ENCODE results near the gene TTC33.
"Not testable (repeated sequence)": the region's sequence is repeated elsewhere in the genome, so short reads cannot be mapped to it uniquely, and the experiment has no call there.

TTC33 gene, protein sequence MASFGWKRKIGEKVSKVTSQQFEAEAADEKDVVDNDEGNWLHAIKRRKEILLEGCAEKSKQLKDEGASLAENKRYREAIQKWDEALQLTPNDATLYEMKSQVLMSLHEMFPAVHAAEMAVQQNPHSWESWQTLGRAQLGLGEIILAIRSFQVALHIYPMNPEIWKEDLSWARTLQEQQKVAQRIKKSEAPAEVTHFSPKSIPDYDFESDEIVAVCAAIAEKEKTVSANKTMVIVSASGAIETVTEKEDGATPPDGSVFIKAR

DNA sequence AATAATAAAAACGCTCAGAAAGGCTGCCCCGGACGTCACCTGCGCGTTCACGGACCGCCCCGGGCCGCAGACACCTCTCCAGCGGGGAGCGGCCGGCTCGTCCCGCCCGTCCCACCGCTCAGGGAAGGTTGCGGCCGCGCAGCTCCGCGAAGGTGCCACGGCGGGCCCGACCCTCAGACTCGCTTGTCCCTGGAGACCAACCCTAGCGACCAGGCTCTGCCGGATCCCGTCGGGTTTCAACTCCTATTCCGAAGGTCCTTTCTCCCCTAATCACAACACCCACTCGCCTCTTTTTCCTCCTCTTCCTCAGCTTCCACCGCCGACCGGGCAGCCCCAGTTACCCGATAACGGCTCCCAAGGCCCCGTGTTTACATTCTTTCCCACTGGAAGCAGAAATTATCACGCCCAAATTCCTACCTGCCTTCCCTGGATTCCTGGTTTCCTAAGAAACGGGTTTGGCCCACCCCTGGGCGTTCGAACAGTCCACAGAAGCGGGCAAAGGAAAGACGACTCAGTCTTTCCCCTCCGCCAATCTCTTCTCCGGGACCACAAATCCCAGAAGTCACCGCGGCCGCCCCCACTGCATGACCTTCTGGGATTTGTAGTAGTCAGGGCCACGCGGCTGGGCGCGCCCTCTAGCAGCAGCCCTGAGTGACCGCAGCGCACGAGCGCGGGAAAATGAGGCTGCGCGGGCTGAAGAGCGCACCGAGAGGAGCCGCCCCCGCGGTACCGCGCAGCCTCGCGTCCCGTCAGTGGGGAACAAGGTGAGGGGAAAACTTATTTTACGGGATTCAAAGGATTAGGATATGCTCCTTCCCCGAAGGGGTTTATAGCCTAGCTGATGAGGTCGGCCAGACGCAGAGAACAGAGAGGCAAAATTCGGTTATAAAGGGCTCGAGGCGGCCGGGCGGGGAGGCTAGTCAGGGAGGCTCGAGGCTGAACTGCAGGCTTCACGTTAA lies at the start of gene TTC33:
Gene TTC33 (minus strand): TSS at position 555 of the 959 bp plus-strand sequence. CDS start 8,943 bp downstream, outside the sequence.
- DNase-seq (ENCODE audit: low read depth) = peak; percentile 94

DNA sequence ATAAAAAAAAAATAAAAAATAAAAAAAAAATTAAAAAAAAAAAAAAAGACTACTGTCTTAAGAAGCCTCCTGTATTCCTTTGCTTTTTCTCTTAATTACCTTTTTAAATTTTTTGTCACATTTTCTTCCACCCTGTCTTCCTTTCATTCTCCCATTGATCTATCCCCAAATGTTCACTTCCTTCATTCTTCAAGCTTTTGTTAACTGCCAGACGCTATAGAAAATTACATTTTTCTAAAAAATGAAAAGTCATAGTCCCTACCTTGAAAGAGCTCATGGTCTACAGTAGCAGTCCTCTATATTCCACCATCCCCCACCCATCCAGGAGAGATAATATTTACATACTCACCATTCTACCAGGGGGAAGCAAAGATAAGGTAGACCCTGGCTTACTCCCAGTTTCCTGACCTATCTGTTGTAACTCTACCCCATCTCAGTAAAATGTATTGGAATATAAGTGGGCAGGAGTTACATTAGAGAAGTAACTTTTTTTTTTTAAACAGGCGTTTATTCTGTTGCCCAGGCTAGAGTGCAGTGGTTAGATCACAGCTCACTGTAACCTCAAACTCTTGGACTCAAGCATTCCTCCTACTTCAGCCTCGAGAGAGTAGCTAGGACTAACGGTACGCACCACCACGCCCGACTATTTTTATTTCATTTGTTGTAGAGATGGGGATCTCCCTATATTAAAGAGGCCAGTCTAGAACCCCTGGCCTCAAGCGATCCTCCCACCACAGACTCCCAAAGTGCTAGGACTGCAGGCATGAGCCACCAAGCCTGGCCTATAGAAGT lies 46.2 kb upstream of the TTC33 start:
- no peak for DNase-seq (ENCODE audit: low read depth)

DNA sequence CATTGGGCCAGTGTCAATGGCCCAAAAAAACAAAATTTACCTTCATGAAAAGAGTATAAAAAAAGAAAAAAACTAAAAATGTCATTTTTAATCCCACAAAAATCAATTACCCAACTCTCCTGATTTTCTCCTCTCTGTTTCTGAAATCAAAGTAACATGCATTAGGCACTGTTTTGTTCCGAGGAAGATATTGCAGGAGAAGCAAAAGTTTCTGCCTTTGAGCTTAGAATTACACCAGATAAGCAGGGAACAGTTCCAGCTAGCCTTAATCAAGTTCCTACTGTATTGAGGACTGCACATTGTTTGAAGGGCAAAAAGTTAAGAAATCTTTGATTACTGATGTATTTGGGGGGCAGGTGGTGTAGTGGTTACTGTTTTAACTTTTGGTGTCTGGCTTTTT lies 43.5 kb upstream of the TTC33 start:
- DNase-seq (ENCODE audit: low read depth) = no peak

DNA sequence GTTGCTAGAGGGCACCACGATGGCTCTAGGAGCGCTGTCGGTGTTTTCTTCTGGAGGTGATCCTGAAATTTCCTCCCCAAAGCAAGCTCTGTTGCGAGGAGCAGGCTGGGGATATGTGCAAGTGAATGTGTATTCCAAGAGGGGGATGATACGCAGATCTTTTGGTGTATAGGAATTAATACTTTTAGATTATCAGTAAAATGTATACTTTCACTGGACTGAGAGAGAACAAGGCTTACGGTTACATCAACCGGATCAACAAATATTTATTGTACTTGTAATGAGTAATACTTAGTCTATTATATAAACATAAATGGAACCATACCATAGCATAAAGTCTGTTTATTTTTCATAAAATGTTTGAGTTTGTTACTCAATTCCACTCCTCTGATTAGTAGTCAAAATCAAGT lies 43.0 kb upstream of the TTC33 start:
- DNase-seq (ENCODE audit: low read depth) = no peak

DNA sequence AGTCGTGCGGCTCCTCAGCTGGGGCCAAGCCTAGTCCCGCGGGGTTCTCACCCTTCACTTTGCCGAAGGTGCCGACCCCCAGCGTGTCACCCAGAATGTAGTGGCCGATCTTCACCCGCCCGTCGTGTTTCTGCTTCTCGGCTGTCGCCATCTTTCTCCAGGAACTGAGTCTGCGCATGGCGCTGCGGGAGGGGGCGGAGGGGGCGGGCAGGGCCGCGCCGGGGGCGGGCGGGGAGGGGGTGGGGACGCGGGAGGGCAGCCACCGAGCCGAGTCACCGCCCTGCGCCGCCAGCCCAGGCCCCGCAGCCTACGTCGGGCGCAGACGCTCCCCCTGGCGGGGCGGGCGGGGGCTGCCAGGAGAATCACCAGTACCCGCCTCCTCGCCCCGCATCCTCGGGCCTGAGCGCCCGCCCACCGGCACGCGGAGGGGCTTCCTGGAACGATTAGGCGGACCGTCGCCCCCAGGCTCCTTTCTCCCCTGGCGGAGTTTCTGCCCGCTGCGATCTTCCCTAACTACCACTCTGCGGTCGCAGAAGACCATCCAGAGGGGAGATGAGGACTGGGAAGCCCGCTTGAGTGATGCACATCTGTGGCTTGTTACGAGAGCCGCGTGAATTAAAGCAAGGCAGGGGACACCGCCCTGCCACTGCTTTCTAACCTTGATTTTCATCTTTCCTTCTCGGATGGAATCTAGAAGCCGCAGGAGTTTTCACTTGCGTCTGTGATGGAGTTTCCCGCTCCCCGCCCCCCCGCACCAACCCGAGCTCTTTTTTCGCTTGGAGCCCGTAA lies 42.4 kb upstream of the TTC33 start, which contains the start of gene PRKAA1:
Gene PRKAA1 (minus strand): TSS at position 363 of the 789 bp plus-strand sequence. CDS start 185 bp downstream, at position 178.
- DNase-seq (ENCODE audit: low read depth) = peak; percentile 83

DNA sequence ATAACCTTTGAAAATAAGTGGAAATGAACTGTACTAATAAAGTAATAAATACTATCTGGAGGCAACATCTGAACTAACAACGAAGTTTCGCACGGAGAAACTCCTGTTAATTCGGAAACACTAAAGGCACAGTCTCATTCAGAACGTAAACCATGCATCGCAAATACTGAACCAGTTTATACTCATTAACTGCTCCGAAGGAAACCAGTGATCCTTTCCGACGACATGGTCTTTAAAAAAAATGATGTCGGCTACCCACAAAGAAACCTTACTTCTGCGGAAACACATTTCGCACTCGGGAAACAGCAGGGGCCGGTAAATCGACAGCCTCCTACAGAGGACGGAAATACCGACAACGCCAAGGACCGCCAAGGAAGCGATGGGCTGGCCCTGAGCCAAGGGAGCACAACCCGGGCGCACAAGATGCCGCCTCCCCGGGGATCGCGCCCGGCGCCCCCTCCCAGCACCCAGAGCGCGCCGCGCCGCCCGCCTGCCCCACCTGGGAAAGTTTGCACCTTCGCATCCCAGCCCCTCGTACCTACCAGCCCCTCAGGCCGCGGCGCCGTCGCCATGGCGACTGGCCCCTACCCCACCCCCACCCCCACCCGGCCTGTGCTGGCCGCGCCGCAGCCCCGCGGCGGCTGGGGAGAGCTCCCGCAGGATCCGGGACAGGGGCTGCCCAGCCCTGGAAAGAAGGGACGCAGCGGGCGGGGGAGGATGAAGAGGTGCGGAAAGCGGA lies 41.7 kb upstream of the TTC33 start:
- DNase-seq (ENCODE audit: low read depth) = peak; percentile 59

DNA sequence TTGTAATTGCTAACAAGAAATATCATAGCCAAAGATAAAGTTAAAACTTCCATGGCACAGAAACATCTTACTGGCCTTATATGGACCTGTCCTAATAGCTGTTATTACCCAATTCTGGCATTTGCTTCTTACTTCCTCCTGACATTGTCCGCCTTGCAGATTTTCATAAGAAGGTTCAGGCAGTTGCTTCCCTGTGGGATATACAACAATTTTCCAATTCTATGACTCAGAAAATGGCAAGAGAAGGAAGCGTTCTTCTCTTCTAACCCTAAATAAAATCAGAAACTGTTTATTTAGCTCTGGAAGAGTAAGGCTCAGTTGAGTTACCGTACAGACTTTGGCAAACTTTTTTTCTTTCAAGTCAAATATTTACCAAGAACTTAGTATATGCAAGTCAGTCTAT lies 40.7 kb upstream of the TTC33 start:
- no peak for DNase-seq (ENCODE audit: low read depth)

DNA sequence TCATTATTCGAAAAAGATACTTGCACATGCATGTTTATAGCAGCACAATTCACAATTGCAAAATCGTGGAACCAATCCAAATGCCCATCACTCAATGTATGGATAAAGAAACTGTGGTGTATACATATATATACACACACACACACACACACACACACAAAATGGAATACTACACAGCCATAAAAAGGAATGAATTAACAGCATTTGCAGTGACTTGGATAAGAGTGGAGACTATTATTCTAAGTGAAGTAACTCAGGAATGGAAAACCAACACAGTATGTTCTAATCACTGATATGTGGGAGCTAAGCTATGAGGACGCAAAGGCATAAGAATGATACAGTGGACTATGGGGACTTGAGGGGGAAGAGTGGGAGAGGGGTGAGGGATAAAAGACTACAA lies 39.1 kb upstream of the TTC33 start:
- not testable (repeated sequence) for DNase-seq (ENCODE audit: low read depth)

DNA sequence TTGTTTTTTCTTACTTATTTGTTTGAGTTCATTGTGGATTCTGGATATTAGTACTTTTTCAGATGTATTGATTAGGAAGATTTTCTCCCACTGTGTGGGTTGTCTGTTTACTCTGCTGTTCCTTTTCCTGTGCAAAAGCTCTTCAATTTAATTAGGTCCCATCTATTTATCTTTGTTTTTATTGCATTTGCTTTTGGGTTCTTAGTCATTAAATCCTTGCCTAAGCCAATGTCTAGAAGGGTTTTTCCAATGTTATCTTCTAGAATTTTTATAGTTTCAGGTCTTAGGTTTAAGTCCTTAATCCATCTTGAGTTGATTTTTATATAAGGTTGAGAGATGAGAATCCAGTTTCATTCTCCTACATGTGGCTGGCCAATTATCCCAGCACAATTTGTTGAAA lies 38.6 kb upstream of the TTC33 start:
- not testable (repeated sequence) for DNase-seq (ENCODE audit: low read depth)

DNA sequence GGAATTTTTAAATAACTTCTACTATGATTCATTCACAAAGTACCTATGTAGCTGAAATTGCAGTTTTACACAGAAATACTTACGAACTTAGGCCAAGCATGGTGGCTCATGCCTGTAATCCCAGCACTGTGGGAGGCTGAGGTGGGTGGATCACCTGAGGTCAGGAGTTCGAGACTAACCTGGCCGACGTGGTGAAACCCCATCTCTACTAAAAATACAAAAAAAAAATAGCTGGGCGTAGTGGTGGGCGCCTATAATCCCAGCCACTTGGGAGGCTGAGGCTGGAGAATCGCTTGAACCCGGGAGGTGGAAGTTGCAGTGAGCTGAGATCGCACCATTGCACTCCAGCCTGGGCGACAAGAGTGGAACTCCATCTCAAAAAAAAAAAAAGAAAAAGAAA lies 36.9 kb upstream of the TTC33 start:
- DNase-seq (ENCODE audit: low read depth) = not testable (repeated sequence)

DNA sequence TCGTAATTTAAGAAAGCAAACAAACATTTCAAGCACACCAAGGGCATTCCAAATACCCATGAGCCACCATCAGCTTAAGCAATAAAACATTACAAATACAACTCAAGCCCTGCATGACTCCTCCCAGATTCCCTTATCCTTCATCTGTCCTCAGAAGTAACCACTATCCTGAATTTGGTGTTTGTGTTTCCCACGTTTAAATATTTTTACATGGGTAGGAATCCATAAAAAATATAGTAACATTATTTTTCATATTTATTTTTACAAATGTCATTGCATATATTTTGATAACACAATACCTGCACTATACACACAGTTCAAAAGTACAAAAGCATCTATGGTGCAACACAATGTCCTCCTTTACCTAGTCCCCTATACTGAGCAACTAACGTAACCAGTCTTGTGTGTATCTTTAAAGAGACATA lies 36.0 kb upstream of the TTC33 start:
- no peak for DNase-seq (ENCODE audit: low read depth)

DNA sequence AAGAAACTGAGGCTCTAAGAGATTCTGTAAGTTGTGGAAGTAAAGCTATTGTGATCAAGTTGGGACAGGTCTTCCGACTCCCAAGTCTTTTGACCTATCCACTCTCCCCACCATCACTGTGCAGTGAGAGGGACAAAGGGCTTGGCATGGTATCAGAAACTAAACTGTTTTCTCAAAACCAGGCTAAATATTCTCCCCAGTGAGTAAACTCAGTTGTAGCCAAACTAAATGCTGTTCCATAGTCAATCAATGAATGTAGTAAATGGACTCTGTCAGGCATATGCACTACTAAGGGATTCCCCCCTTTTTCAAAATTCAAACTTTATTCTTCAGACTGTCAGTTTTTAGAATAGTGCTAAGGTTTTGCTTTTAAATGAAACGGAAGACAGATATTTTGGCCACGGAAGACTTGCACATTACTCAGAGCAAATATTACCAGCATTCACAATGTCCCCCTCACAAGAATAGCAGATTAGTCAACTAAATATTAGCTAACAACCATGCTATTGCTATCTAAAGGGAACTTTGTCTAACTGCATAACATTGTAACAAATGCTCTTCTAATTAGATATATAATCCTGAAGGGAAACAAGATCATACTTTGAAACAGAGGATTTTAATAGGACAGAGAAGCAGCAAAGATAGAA lies 35.3 kb upstream of the TTC33 start:
- no peak for DNase-seq (ENCODE audit: low read depth)

DNA sequence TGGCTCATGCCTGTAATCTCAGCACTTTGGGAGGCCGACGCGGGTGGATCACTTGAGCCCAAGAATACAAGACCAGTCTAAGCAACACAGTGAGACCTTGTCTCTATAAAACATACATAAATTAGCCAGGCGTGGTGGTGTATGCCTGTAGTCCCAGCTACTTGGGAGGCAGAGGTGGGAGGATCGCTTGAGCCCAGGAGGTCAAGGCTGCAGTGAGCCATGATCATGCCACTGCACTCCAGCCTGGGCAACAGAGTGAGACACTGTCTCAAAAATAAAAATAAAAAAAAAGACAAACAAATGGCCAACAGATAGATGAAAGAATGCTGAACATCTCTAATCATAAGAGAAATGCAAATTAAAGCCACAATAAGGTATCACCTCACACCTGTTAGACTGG lies 33.2 kb upstream of the TTC33 start:
- not testable (repeated sequence) for DNase-seq (ENCODE audit: low read depth)

DNA sequence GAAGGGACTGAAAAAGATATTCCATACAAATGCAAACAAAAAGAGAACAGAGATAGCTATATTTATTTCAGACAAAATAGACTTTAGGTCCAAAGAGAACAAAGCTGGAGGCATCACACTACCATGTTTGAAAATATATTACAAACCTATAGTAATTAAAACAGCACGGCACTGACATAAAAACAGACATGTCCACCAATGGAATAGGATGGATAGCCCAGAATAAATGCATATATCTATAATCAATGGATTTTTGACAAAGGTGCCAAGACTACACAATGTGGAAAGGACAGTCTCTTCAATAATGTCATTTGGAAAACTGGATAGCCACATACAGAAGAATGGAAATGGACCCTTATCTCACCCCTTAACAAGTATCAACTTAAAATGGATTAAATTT lies 32.2 kb upstream of the TTC33 start:
- no peak for DNase-seq (ENCODE audit: low read depth)

DNA sequence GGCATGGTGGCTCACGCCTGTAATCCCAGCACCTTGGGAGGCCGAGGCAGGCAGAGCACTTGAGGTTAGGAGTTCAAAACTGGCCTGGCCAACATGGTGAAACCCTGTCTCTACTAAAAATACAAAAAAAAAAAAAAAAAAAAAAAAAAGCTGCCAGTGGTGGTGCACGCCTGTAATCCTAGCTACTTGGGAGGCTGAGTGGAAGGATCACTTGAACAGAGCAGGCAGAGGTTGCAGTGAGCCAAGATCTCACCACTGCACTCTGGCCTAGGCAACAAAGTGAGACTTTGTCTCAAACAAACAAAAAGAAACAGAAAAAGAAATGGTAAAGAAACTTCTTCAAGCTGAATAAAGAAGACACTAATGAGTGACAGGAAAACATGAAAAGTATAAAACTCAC lies 30.9 kb upstream of the TTC33 start:
- DNase-seq (ENCODE audit: low read depth) = not testable (repeated sequence)

DNA sequence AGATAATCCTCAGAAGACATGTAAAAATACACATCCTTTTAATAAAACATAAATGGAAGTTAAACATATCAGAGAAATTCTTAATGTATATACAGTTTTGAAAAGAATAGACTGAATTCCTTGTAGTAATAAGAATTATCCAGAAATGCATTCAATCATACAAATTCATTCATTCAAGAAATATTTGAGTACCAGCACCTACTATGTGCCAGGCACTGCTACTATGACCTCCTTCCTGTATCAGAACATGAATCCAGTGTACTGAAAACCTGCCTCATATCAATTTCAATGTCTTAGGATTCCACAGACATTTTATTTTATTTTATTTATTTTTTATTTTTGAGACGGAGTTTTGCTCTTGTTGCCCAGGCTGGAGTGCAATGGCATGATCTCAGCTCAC lies 29.2 kb upstream of the TTC33 start:
- no peak for DNase-seq (ENCODE audit: low read depth)

DNA sequence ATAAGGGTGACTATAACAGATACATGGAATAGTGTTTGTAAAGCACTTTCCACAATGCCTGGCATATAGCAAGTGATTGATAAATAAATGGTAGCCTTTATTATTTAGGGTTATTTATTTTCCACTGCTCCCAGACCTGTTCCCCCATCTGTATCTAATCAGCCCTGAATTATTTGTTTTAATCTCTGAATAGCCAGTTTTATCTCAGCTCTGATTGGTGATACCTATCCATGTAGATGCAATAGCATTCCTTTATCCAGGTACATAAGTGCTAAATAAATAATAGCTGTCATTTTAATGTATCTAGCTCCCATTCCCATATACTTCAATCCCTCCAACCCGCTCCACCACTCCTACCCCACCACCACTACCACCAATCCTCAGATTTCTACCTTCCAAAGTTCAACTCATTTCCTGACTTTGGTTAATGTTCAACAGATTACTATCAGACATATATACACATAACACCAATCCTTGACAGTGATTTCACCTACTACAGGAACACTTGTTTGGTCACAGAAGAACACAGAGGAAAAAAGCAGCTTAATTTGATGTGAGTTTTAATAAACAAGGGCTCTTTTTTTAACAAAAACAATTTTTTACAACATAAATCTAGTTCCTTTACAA lies 28.4 kb upstream of the TTC33 start:
- DNase-seq (ENCODE audit: low read depth) = no peak

DNA sequence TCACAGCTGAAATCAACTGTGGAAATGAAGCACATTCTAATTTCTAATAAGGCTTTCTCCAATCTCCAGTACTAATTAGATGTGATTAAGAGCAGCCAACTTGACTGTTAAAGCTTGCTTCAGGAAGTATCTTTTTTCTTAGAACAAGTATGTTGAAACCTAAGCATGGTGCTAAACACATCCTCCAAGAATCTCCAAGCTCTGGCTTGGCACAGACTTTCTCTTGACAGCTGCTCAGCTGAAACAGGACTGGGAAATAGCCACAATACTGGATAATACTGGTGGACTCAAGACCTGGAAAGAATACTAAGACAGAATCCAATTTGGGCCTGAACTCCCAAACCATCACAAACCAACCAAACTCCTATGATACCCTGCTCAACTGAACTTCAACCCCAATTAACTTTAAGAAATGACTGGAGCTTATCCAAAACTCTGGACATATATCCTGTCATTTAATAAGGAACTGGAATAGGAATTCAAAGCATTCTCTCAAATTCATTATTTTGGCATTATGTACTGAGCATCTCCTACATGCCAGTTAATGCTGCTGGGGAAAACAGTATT lies 26.2 kb upstream of the TTC33 start:
- DNase-seq (ENCODE audit: low read depth) = no peak

DNA sequence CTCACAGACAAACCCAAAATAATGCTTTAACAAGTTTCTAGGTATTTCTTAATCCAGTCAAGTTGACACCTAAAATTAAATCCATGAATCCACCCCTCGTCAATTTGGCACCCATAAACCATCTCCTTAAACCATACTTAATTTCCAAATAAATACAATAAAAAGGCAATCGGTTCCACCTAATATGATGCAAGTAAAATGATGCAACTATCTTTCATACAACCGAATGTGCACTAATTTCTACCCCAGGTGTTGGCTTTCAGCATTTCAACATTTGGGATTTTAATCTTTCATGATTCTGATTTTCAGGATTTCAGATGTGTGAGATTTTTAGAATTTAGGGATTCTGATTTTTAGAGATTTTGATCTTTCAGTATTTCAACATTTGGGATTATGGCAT lies 25.1 kb upstream of the TTC33 start:
- no peak for DNase-seq (ENCODE audit: low read depth)

Measured in activated gamma-delta T cell treated with anti-CD3 and anti-CD28 coated beads, Interleukin-2, amount 50 U/mL, for 16 hours (primary cell).